Smooth muscle cell of the coronary artery (primary cell): Measurements from ENCODE around the gene HACD2. TPM values are rescaled to one million over a fixed set of nuclear protein-coding genes. Genes with fewer than 3 reads are reported as not detected.

Source experiments
- total RNA-seq: library from RNA; depleted of rRNA; stranded (reverse); fragments of >200 nt; gene quantifications from 2 replicates; pipeline ENCODE4 v1.2.3, GENCODE V29; 2014; ENCODE audit warnings: low replicate concordance

Gene HACD2, protein sequence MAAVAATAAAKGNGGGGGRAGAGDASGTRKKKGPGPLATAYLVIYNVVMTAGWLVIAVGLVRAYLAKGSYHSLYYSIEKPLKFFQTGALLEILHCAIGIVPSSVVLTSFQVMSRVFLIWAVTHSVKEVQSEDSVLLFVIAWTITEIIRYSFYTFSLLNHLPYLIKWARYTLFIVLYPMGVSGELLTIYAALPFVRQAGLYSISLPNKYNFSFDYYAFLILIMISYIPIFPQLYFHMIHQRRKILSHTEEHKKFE
- total RNA-seq = 11.7 and 13.3 TPM in 2 replicates

GRCh38 chr3:123584988-123585937 is at the start of gene HACD2:
Gene HACD2 (minus strand): TSS chr3:123585053. CDS start chr3:123585027, 26 bp downstream.

DNA sequence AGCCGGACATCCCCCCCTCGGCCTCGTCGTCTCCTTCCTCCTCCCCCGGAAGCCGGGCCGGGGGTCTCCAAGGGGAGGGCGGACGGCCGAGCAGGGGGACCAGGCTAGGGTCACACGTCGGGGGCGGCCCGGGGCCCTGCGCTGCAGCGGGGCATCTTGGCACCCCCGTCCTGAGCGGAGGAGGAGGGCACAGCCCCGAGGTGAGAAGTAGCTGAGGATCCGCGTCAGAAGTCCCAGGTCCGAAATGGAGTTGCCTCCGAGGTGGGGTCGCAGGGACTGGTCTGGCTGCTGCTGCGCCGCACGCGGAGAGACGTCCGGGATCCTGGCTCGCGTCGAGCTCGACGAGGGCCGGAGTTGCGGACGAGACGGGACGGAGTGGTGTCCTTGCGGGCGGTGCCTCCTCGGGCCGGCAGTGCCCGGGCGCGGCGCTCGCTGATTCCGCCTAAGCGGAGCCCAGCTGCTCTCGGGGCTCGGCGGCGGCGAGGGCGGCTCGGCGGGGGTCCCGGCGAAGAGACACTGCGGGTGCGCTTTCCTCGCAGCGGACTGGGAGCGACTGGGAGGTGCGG is 136.2 kb downstream of the HACD2 start, which contains the start of gene ADCY5:
ADCY5 (minus strand) TSS at position 555 of the 566 bp plus-strand sequence; CDS start at position 10, 545 bp downstream.

Other genes with a start within 250 kb of the HACD2 start
- gene ADCY5, start 136.0 kb downstream of the HACD2 start, total RNA-seq = 0.08 and 0.23 TPM in 2 replicates